Right lobe of liver (tissue), 6 donors: ENCODE data around the gene AP3S2. TPM values are rescaled to one million over a fixed set of nuclear protein-coding genes. Genes with fewer than 3 reads are reported as not detected.
A peak's percentile ranks its signal among the peaks of the same experiment; 100 is the strongest.

Source experiments
- ATAC-seq, 4 donors: fragments of 200-7000 bp; cut with Tn5 transposase; one replicate each; pipeline ENCODE4 v1.9.1; 2020; ENCODE audit warnings: mild to moderate bottlenecking in 4 of 4, moderate library complexity in 4 of 4
- DNase-seq, 3 donors: peaks; one replicate each; pipeline ENCODE4 v3.0.0-alpha.2; 2020
- H3K27ac ChIP-seq, 3 donors: fragments of 200-600 bp; one replicate each; pipeline ENCODE4 v1.8.0; 2022
- H3K27me3 ChIP-seq, 2 donors: fragments of 200-600 bp; one replicate each; pipeline ENCODE4 v1.8.0; 2022
- H3K36me3 ChIP-seq, 4 donors: fragments of 200-600 bp; sonication (generic) in 1 of 4; one replicate each; pipeline versions ENCODE4 v1.5.1 to v1.8.0; 2017 to 2022; ENCODE audit warnings: control low read depth in 1 of 4
- H3K4me1 ChIP-seq, 4 donors: fragments of 200-600 bp; sonication (generic) in 1 of 4; one replicate each; pipeline versions ENCODE4 v1.5.1 to v1.8.0; 2017 to 2022; ENCODE audit warnings: control low read depth in 1 of 4
- H3K4me3 ChIP-seq, 3 donors: fragments of 200-600 bp; one replicate each; pipeline ENCODE4 v1.8.0; 2022
- H3K9me3 ChIP-seq, 4 donors: fragments of 200-600 bp; sonication (generic) in 1 of 4; one replicate each; pipeline versions ENCODE4 v1.5.1 to v1.8.0; 2017 to 2022; ENCODE audit warnings: control low read depth in 1 of 4
- CTCF ChIP-seq, 4 donors: fragments of 200-600 bp in 3 of 4; fragments of 450-650 bp in 1 of 4; IDR thresholded peaks; one replicate each; pipeline versions ENCODE4 v1.5.1 to v1.8.0; 2016 to 2022; ENCODE audit warnings: antibody characterized with exemption in 4 of 4, mild to moderate bottlenecking in 2 of 4
- POLR2A ChIP-seq: fragments of 450-650 bp; IDR thresholded peaks from one replicate; pipeline ENCODE4 v1.6.1; 2017; ENCODE audit warnings: antibody characterized with exemption, mild to moderate bottlenecking
- WGBS: methylation state at CpG from one replicate; pipeline ENCODE4 v1.1.6; 2018; ENCODE audit warnings: low coverage, low lambda C conversion rate; ENCODE audit not compliant: insufficient coverage; ENCODE audit errors: missing lambda C conversion rate; 5-methylcytosine and 5-hydroxymethylcytosine counted together
- intact Hi-C, 2 donors: fragments of 100-400 bp; cut with DNase I; formaldehyde crosslinking; loops; one replicate each; pipeline versions ENCODE4 v1.11.2 to v1.14.1; 2022
- total RNA-seq, 6 experiments: library from RNA; depleted of rRNA in 2 of 6; stranded (reverse); fragments of >200 nt in 2 of 6; fragmentation: NEBNext Ultra II Directional in 3 of 6; extraction: Animal tissue kit (Norgen Biotek cat#: 25700) in 3 of 6; gene quantifications; one replicate each; pipeline versions ENCODE4 v1.1.0 to v1.2.4, GENCODE V29; 2016 to 2023
- donor health status: DM: no; HTN: yes; CAD: no.
- donor health status: DM: no; HTN: no; CAD: no.
- donor health status: DM: no; HTN: no; CAD: no.
- donor health status: DM: no; HTN: yes; CAD: no.
- donor health status: DM: no; HTN: yes; CAD: no.

Gene AP3S2
- total RNA-seq, 6 experiments from 2014 or later = 23.2 to 45.7 (median 27.2) TPM

GRCh38 chr15:89883518-89883917, 10.3 kb downstream of the AP3S2 start:
- intact Hi-C loops = loop anchor here in 1 of 2 donors (10.0 kb wide), 1 partner anchor 139 kb away; no protein-coding TSS in a partner anchor
- no peak for ATAC-seq
- Histone ChIP-seq H3K4me1 (peaks cover 0 to 4% (median 0%) of the 10 kb centered on the region in 4 donors), H3K36me3 (peaks cover 6 to 82% (median 26%) of the 10 kb centered on the region in 4 donors), H3K9me3 (no peaks in the 10 kb centered on the region), H3K4me3 (no peak overlapping the region), H3K27me3 (no peaks in the 10 kb centered on the region), H3K27ac (no peak overlapping the region)
- WGBS = no CpG with 5 or more reads among the region's 1 CpG
- DNase-seq = no peak
- no peak for TF ChIP-seq POLR2A
- TF ChIP-seq CTCF (IDR thresholded peaks at IDR 0.05) = no peak

GRCh38 chr15:89880727-89881126, 13.1 kb downstream of the AP3S2 start:
- no peak for DNase-seq
- no peak for TF ChIP-seq CTCF (IDR thresholded peaks at IDR 0.05)
- TF ChIP-seq POLR2A = no peak
- H3K36me3 ChIP-seq = peaks cover 0 to 61% (median 13%) of the 10 kb centered on the region in 4 donors
- H3K4me1 ChIP-seq = no peaks in the 10 kb centered on the region
- intact Hi-C loops = loop anchor here in 1 of 2 donors (10.0 kb wide), 1 partner anchor 136 kb away; no protein-coding TSS in a partner anchor
- no peak overlapping the region for H3K27ac ChIP-seq
- H3K9me3 ChIP-seq = no peaks in the 10 kb centered on the region
- H3K4me3 ChIP-seq = no peak overlapping the region
- 73% methylated on average over 1 of the region's 1 CpG for whole genome bisulfite sequencing
- H3K27me3 ChIP-seq = no peaks in the 10 kb centered on the region
- peak; percentile 24 to 75 (median 48) for ATAC-seq

GRCh38 chr15:89878323-89878722, 15.5 kb downstream of the AP3S2 start:
- Histone ChIP-seq H3K27ac (no peak overlapping the region), H3K4me1 (no peaks in the 10 kb centered on the region), H3K27me3 (no peaks in the 10 kb centered on the region), H3K36me3 (peaks cover 0 to 40% (median 5%) of the 10 kb centered on the region in 4 donors), H3K9me3 (no peaks in the 10 kb centered on the region), H3K4me3 (no peak overlapping the region)
- ATAC-seq = no peak
- intact Hi-C loops = loop anchor here (5.0 to 10.0 kb wide), 2 partner anchors 114 to 121 kb away; no protein-coding TSS in a partner anchor
- WGBS = 75% methylated on average over 3 of the region's 3 CpGs
- no peak for DNase-seq
- TF ChIP-seq POLR2A (no peak), CTCF (IDR thresholded peaks at IDR 0.05) (no peak)

DNA sequence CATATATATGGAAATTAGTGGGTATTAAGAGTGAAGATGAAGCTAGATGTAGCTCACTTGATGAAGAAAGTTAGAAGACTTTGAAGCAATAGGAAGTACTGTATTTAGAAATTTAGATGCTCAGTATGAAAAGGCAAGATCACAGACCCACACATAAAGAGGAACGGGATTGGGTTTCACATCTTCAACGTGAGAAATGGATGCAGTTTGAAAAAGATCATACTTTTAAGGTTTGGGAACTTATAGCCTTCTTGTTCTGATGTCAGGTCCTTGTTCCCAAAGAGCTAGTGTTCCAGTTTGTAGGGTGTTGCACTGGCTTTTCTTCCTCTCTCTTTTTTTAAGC, 16.7 kb downstream of the AP3S2 start:
- no peak for TF ChIP-seq POLR2A
- TF ChIP-seq CTCF (IDR thresholded peaks at IDR 0.05) = no peak
- Histone ChIP-seq H3K4me1 (no peaks in the 10 kb centered on the region), H3K27ac (no peak overlapping the region), H3K36me3 (peaks cover 0 to 31% (median 0%) of the 10 kb centered on the region in 4 donors), H3K27me3 (no peaks in the 10 kb centered on the region), H3K4me3 (no peak overlapping the region), H3K9me3 (no peaks in the 10 kb centered on the region)
- DNase-seq (no peak), ATAC-seq (no peak)
- intact Hi-C loops = loop anchor here (5.0 to 10.0 kb wide), 2 partner anchors 112 to 120 kb away; no protein-coding TSS in a partner anchor
- 63% methylated on average over 2 of the region's 2 CpGs for WGBS
